Coronary artery (tissue), 2 donors: ENCODE data around the gene ESYT2.

ENCODE experiments used
- DNase-seq: peaks from one replicate; pipeline ENCODE4 v3.0.0-alpha.2; 2017; ENCODE audit warnings: low spot score
- H3K27ac ChIP-seq, 2 donors: fragments of 200-600 bp; sonication (generic); one replicate each; pipeline ENCODE4 v1.5.1; 2016 to 2019
- H3K4me3 ChIP-seq: fragments of 200-600 bp; sonication (generic); 2 replicates; pipeline ENCODE4 v1.5.1; 2016; ENCODE audit warnings: mild to moderate bottlenecking, moderate library complexity
- TF ChIP-seq, protein P1 (sequence below): fragments of 200-600 bp; sonication (generic); IDR thresholded peaks from one replicate; pipeline ENCODE4 v1.5.1; 2019; ENCODE audit warnings: antibody characterized with exemption

The ESYT2 gene

DNA sequence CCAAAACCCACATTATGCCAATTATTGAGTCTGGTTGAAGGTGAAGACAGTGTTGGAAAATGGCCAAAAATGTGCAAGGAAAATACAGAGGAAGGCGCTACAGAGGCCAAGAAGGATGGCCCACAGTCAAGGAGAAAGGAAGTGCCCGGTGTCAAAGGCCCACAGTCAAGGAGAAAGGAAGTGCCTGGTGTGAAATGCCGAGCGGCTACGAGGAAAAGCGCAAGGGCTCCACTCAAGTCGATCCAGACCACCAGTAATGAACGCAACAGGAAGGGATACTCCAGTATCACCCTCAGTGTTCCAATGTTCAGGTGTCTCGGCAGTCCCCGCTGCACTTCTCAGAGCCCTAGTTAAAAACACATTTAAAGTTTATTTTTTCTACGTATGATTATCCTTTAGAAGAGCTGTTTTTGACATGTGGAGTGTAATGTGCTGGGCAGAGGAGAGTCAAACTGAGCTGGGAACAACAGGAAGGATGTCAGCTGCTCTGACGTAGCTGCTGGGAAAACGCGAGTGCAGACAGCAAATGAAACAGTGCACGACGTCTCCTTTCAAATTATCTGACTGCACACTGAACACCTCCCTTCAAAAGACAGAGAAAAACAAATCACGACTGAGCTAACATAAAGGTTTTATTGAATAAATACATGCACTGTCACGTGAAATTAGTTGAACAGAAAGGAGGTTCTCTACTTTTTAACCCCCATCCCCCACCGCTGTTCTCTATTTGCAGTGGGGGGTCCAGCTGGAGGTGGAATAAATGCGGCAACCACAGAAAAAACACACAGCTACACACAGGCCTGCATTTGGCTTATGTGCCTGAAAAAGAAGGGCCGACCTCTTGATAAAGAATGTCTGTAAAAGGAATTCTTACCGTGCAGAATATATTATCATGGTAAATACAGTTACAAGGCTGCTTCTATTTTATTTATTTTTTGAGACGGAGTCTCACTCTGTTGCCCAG lies 98.6 kb downstream of the ESYT2 start:
- Histone ChIP-seq H3K4me3 (no peak overlapping the region), H3K27ac (no peak overlapping the region)
- no peak for DNase-seq
- TF ChIP-seq, protein P1, sequence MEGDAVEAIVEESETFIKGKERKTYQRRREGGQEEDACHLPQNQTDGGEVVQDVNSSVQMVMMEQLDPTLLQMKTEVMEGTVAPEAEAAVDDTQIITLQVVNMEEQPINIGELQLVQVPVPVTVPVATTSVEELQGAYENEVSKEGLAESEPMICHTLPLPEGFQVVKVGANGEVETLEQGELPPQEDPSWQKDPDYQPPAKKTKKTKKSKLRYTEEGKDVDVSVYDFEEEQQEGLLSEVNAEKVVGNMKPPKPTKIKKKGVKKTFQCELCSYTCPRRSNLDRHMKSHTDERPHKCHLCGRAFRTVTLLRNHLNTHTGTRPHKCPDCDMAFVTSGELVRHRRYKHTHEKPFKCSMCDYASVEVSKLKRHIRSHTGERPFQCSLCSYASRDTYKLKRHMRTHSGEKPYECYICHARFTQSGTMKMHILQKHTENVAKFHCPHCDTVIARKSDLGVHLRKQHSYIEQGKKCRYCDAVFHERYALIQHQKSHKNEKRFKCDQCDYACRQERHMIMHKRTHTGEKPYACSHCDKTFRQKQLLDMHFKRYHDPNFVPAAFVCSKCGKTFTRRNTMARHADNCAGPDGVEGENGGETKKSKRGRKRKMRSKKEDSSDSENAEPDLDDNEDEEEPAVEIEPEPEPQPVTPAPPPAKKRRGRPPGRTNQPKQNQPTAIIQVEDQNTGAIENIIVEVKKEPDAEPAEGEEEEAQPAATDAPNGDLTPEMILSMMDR: no peak

DNA sequence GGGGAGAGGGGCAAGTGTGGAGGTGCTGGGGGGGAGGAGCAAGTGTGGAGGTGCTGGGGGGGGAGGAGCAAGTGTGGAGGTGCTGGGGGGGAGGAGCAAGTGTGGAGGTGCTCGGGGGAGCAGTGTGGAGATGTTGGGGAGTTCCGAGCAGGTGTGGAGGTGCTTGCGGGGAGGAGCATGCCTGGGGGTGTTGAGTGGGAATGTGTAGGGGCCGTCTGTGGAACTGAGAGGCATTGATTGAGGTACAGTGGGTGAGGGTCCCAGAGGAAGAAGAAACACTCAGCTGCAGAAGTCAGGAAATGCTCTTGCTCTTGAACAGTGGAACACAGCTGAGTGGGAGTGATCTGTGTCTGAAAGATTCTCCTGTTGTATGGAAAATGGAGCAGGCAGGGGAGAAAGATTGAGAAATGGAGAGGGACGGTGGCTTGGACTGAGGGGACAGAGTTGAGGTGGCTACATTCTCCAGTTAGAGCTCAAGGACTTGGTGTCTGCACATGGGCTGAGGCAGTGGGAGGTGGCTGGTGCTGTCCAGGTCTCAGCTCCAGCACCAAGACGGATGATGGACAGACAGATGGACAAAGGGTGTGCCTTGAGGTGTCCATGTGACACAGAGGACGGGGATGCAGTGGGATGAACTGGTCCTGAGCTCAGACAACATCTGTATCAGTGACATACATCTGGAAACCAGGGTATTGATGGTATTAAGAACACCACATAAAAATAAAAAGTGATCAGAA lies 99.5 kb downstream of the ESYT2 start:
- Histone ChIP-seq H3K27ac (no peak overlapping the region), H3K4me3 (no peak overlapping the region)
- TF ChIP-seq, protein P1: no peak
- no peak for DNase-seq

DNA sequence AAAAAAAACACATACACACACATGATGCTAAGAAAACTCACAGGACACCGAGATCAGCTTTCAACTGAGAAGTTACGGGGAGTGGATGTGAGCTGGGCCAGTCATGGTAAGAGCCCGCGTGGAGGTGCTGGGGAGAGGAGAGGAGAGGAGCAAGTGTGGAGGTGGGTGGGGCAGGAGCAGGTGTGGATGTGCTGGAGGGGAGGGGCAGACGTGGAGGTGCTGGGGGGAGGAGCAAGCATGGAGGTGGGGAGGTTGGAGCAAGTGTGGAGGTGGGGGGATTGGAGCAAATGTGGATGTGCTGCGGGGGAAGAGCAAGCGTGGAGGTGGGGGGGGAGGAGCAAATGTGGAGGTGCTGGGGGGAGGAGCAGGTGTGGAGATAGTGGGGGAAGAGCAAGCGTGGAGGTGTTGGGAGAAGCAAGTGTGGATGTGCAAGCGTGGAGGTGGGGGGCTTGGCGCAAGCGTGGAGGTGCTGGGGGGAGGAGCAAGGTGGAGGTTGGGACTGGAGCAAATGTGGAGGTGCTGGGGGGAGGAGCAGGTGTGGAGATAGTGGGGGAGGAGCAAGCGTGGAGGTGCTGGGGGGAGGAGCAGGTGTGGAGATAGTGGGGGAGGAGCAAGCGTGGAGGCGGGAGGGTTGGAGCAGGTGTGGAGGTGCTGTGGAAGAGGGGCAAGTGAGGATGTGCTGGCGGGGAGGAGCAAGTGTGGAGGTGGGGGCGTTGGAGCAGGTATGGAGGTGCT lies 100.2 kb downstream of the ESYT2 start:
- no peak overlapping the region for H3K4me3 ChIP-seq
- TF ChIP-seq, protein P1: no peak
- no peak for DNase-seq

DNA sequence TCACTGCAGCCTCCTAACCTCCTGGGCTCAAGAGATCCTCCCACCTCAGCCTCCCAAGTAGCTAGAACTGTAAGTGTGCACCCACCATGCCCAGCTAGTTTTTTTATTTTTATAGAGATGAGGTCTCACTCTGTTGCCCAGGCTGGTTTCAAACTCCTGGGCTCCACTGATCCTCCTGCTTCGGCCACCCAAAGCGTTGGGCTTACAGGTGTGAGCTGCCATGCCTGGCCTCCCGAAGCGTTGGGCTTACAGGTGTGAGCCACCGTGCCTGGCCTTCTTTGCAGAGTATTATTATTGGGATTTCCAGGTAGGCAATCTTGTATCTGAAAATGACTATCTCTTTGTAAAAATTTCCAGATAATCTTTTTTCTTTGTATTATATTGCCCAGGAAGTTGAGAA lies 101.6 kb downstream of the ESYT2 start:
- TF ChIP-seq, protein P1: no peak
- no peak for DNase-seq

More for the DNA sequence above, 100.2 kb downstream of the ESYT2 start:
- no peak overlapping the region for H3K27ac ChIP-seq

DNA sequence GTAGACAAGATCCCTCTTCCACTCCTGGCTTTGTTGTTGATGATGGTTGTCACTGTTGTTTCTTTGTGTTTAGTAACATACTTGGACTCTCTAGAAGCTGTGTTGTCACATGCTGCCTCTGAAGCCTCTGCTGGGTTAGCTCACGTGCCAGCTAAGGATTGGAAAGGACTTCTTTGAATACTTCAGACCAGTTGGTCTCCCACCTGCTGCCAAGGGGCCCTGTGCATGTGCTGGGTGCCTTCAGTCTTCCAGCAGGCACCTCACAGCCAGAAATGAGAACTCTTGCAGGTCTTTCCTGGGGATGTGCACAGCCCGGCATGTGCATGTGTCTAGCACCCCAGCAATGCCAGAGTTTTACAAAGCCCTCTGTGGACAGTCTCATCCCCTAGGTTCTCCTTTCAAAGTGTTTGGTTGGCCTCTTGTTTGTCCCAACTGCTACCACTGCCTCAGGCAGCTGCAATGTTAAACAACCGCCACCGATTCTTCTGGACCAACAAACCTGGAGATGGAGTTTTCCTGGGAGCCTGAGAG lies 103.0 kb downstream of the ESYT2 start:
- TF ChIP-seq, protein P1: no peak
- no peak for DNase-seq
- H3K4me3 ChIP-seq: no peak overlapping the region
- H3K27ac ChIP-seq: no peak overlapping the region

More for the DNA sequence above, 101.6 kb downstream of the ESYT2 start:
- H3K27ac ChIP-seq: no peak overlapping the region
- H3K4me3 ChIP-seq: no peak overlapping the region

DNA sequence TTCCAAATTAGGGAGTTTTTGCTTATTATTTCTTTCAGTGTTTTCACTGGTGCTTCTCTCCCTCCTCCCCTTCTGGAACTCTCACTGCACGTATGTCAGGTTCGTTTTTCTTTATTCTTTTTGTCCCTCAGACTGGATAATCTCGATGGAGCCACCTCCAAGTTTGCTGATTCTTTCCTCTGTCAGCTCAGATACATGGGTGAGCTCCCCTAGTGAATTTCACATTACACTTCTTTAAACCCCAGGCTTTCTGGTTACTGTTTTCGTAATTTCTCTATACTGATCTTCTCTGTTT lies 103.9 kb downstream of the ESYT2 start:
- H3K4me3 ChIP-seq: no peak overlapping the region
- no peak for DNase-seq
- TF ChIP-seq, protein P1: no peak
- no peak overlapping the region for H3K27ac ChIP-seq
